Dendritic cell treated with granulocyte-macrophage colony-stimulating factor and Interleukin-4, amounts not matched to agents 40 ng/mL and 50 ng/mL, for 4 days (primary cell): ENCODE measurements around the gene C5orf34.
"Not testable (repeated sequence)": the region's sequence is repeated elsewhere in the genome, so short reads cannot be mapped to it uniquely, and the experiment has no call there.

Source experiments
- H3K27ac Mint-ChIP-seq: one replicate; pipeline ENCODE4 v1.8.0; 2022; ENCODE audit warnings: mild to moderate bottlenecking, mixed read lengths
- H3K27me3 Mint-ChIP-seq: one replicate; pipeline ENCODE4 v1.8.0; 2022; ENCODE audit warnings: mild to moderate bottlenecking, mixed read lengths
- H3K36me3 Mint-ChIP-seq: one replicate; pipeline ENCODE4 v1.8.0; 2022; ENCODE audit warnings: low read depth, mixed read lengths
- H3K4me1 Mint-ChIP-seq: one replicate; pipeline ENCODE4 v1.8.0; 2022; ENCODE audit warnings: low read depth, mixed read lengths
- H3K4me3 Mint-ChIP-seq: one replicate; pipeline ENCODE4 v1.8.0; 2022; ENCODE audit warnings: mild to moderate bottlenecking, moderate library complexity, mixed read lengths
- H3K9me3 Mint-ChIP-seq: one replicate; pipeline ENCODE4 v1.8.0; 2022; ENCODE audit warnings: mixed read lengths
- intact Hi-C: fragments of 100-400 bp; cut with micrococcal nuclease; formaldehyde crosslinking; loops from one replicate; pipeline ENCODE4 v1.15.0; 2022

Gene C5orf34

DNA sequence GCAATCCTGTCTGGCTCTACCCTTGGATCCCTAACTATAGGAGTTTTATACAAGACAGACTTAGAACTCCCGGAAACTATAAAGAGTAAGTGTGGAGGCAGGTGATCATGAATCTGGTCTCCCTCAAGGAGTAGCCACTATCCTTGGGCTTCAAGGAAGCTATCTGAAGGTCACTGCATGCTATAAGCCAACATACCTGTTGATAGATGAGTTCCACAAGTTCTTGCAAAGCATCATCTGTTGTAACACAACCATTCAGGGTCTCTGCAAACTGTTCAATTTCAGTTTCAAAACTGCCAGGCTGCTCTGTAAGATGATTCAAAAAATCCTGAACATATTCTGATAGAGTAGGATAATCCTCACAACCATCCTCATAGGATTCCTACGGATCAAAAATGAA, 32.6 kb upstream of the C5orf34 start:
- peaks cover 76% of the 10 kb centered on the region for H3K36me3 Mint-ChIP-seq
- intact Hi-C loops, result no loop called here
- H3K27me3 Mint-ChIP-seq, result no peaks in the 10 kb centered on the region
- H3K4me1 Mint-ChIP-seq, result peaks cover 6% of the 10 kb centered on the region
- no peaks in the 10 kb centered on the region for H3K9me3 Mint-ChIP-seq
- no peak overlapping the region for H3K27ac Mint-ChIP-seq
- no peak overlapping the region for H3K4me3 Mint-ChIP-seq

GRCh38 chr5:43543434-43543833, 28.5 kb upstream of the C5orf34 start:
- H3K36me3 Mint-ChIP-seq, result peaks cover 81% of the 10 kb centered on the region

DNA sequence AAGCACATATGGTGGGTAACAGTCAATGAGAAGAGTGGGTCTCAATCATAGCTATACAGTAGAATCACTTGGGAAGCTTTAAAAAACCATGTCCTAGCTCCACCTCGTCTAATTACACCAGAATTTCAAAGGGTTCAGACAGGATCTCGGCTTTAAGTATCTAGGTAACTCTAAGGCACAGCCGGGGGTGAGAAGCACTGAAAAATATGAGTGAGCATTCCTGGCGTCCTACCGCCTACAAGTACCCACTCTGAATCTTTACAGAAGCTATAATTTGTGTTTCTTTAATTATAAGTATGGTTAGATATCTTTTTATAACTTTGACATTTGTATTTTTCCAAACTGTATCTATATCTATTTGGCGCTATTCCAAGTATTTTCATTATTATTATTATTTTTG, 25.8 kb upstream of the C5orf34 start:
- peaks cover 77% of the 10 kb centered on the region for H3K36me3 Mint-ChIP-seq
- intact Hi-C loops, result no loop called here
- H3K27ac Mint-ChIP-seq, result no peak overlapping the region
- no peaks in the 10 kb centered on the region for H3K27me3 Mint-ChIP-seq
- H3K4me1 Mint-ChIP-seq, result no peaks in the 10 kb centered on the region
- H3K9me3 Mint-ChIP-seq, result no peaks in the 10 kb centered on the region
- H3K4me3 Mint-ChIP-seq, result no peak overlapping the region

More at GRCh38 chr5:43543434-43543833, 28.5 kb upstream of the C5orf34 start:
- Mint-ChIP-seq H3K27ac (no peak overlapping the region), H3K27me3 (no peaks in the 10 kb centered on the region), H3K9me3 (no peaks in the 10 kb centered on the region), H3K4me1 (no peaks in the 10 kb centered on the region), H3K4me3 (no peak overlapping the region)
- intact Hi-C loops, result no loop called here

DNA sequence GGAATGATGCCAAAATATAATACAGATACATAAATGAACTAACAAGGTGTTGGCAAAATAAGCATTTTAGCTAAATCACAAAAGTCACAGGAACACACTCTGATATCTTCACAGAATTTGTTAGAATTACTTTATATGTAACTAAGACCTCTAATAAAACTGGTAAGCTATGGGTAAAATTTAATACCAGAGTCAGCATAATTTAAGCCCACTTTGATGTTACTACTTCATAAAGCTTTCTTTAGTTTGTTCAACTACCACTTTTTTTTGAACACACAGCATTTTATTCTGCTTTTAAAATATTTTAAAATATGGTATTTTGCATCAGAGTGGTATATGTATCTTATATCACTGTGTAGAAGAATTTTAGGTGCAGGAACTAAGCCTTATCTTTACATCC, 22.0 kb upstream of the C5orf34 start:
- Mint-ChIP-seq H3K27ac (no peak overlapping the region), H3K36me3 (peaks cover 80% of the 10 kb centered on the region)
- intact Hi-C loops, result no loop called here

GRCh38 chr5:43533646-43534045, 18.7 kb upstream of the C5orf34 start:
- Mint-ChIP-seq H3K4me1 (no peaks in the 10 kb centered on the region), H3K27ac (no peak overlapping the region), H3K9me3 (no peaks in the 10 kb centered on the region), H3K4me3 (no peak overlapping the region), H3K36me3 (peaks cover 90% of the 10 kb centered on the region), H3K27me3 (no peaks in the 10 kb centered on the region)
- intact Hi-C loops, result no loop called here

More for the DNA sequence above, 22.0 kb upstream of the C5orf34 start:
- H3K4me1 Mint-ChIP-seq, result no peaks in the 10 kb centered on the region
- H3K4me3 Mint-ChIP-seq, result no peak overlapping the region
- H3K9me3 Mint-ChIP-seq, result no peaks in the 10 kb centered on the region
- no peaks in the 10 kb centered on the region for H3K27me3 Mint-ChIP-seq

GRCh38 chr5:43530648-43531047, 15.7 kb upstream of the C5orf34 start:
- Mint-ChIP-seq H3K36me3 (peaks cover 84% of the 10 kb centered on the region), H3K27me3 (no peaks in the 10 kb centered on the region), H3K4me3 (no peak overlapping the region), H3K27ac (no peak overlapping the region), H3K4me1 (no peaks in the 10 kb centered on the region), H3K9me3 (no peaks in the 10 kb centered on the region)
- intact Hi-C loops, result no loop called here

DNA sequence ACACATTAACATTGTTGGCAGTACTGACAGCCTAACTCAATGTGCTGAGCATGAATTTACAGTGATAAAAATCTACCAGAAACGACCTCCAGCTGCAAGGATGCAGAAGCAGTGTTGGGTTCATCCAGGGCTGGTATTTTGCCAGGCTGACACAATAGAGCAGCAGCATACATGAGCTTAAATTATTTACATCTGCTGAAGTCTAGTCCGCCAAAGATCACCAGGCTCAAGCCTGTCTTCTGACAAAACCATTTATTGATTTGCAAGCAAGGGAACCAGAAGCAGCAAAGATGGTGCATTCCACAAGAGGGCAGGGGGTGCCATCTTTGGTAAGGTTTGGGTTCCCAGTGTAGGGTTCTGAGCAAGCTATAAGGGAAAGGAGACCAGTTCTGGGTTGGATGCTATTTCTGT, 8.7 kb upstream of the C5orf34 start:
- Mint-ChIP-seq H3K27ac (no peak overlapping the region), H3K36me3 (peaks cover 54% of the 10 kb centered on the region), H3K27me3 (no peaks in the 10 kb centered on the region), H3K4me3 (no peak overlapping the region), H3K9me3 (no peaks in the 10 kb centered on the region), H3K4me1 (no peaks in the 10 kb centered on the region)
- intact Hi-C loops, result no loop called here

DNA sequence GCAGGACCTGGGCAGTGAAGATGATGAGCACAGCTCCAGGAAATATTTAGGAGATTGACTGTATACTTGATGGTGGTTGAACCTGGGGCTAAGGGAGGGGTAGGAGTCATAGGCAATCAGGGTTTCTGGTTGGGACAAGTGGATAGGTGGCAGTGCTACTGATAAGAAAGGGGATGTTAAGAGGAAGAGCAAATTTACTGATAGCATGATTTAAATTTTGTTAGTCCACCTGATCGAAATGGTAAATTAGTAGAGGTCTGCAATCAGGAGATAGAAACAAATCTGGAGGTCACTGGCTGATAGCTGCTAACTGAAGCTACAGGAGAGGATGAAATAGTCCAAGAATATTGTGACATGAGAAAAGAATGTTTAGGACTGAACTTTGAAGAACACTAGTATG, 5.7 kb upstream of the C5orf34 start:
- Mint-ChIP-seq H3K4me1 (peaks cover 1% of the 10 kb centered on the region), H3K27me3 (no peaks in the 10 kb centered on the region), H3K27ac (no peak overlapping the region), H3K36me3 (peaks cover 32% of the 10 kb centered on the region), H3K9me3 (no peaks in the 10 kb centered on the region), H3K4me3 (no peak overlapping the region)
- intact Hi-C loops, result no loop called here

DNA sequence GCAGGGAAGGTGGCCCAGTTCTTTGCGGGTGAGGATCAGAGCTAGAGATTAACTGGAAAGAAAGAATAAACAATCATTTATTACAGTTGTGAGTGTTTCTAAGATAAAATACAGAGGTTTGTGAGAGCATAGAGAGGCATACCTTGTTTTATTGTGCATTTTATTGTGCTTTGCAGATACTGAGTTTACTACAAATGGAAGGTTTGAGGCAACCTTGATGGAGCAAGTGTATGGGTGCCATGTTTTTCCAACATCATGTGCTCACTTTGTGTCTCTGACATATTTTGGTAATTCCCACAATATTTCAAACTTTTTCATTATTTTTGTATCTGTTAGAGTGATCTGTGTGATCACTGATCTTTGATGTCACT, 715 bp upstream of the C5orf34 start:
- H3K27me3 Mint-ChIP-seq, result no peaks in the 10 kb centered on the region
- peaks cover 24% of the 10 kb centered on the region for H3K4me1 Mint-ChIP-seq
- peak overlapping the region; percentile 79 for H3K4me3 Mint-ChIP-seq
- peak overlapping the region; percentile 88 for H3K27ac Mint-ChIP-seq
- H3K9me3 Mint-ChIP-seq, result no peaks in the 10 kb centered on the region
- intact Hi-C loops, result loop anchor here (1.0 to 2.0 kb wide), 4 partner anchors 31 to 202 kb away; partner anchors contain the start of genes HMGCS1, NNT and PAIP1
- no peaks in the 10 kb centered on the region for H3K36me3 Mint-ChIP-seq

GRCh38 chr5:43514471-43514815, 505 bp downstream of the C5orf34 start:
- H3K36me3 Mint-ChIP-seq, result no peaks in the 10 kb centered on the region
- intact Hi-C loops, result loop anchor here (2.0 kb wide), 3 partner anchors 30 to 88 kb away; partner anchors contain the start of genes NNT and PAIP1
- H3K4me3 Mint-ChIP-seq, result peak overlapping the region; percentile 79
- peaks cover 24% of the 10 kb centered on the region for H3K4me1 Mint-ChIP-seq
- no peaks in the 10 kb centered on the region for H3K27me3 Mint-ChIP-seq
- H3K9me3 Mint-ChIP-seq, result no peaks in the 10 kb centered on the region
- peak overlapping the region; percentile 88 for H3K27ac Mint-ChIP-seq

- Mint-ChIP-seq H3K27me3 (no peaks in the 10 kb centered on the region), H3K4me3 (peak overlapping the region; percentile 79), H3K9me3 (no peaks in the 10 kb centered on the region), H3K4me1 (peaks cover 24% of the 10 kb centered on the region), H3K36me3 (no peaks in the 10 kb centered on the region), H3K27ac (peak overlapping the region; percentile 88)
- intact Hi-C loops, result loop anchor here (2.0 kb wide), 3 partner anchors 29 to 89 kb away; partner anchors contain the start of genes NNT and PAIP1
Measured at GRCh38 chr5:43514025-43514424, 923 bp downstream of the C5orf34 start.

DNA sequence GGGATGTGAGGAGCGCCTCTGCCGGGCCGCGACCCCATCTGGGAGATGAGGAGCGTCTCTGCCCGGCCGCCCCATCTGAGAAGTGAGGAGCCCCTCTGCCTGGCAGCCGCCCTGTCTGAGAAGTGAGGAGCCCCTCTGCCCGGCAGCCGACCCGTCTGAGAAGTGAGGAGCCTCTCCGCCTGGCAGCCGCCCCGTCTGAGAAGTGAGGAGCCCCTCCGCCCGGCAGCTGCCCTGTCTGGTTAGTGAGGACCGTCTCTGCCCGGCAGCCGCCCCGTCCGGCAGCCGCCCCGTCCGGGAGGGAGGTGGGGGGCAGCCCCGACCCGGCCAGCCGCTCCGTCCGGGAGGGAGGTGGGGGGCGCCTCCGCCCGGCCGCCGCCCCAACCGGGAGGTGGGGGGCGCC, 3.9 kb downstream of the C5orf34 start:
- H3K36me3 Mint-ChIP-seq, H3K4me3 Mint-ChIP-seq, H3K9me3 Mint-ChIP-seq, H3K27ac Mint-ChIP-seq, H3K27me3 Mint-ChIP-seq, intact Hi-C loops: not testable (repeated sequence)
- H3K4me1 Mint-ChIP-seq, result peaks cover 24% of the 10 kb centered on the region

- no peaks in the 10 kb centered on the region for H3K36me3 Mint-ChIP-seq
- no peaks in the 10 kb centered on the region for H3K27me3 Mint-ChIP-seq
- no peak overlapping the region for H3K4me3 Mint-ChIP-seq
- intact Hi-C loops, result no loop called here
- H3K9me3 Mint-ChIP-seq, result no peaks in the 10 kb centered on the region
- peaks cover 14% of the 10 kb centered on the region for H3K4me1 Mint-ChIP-seq
- H3K27ac Mint-ChIP-seq, result peak overlapping the region; percentile 57
Measured at GRCh38 chr5:43498581-43498980, 16.4 kb downstream of the C5orf34 start.

DNA sequence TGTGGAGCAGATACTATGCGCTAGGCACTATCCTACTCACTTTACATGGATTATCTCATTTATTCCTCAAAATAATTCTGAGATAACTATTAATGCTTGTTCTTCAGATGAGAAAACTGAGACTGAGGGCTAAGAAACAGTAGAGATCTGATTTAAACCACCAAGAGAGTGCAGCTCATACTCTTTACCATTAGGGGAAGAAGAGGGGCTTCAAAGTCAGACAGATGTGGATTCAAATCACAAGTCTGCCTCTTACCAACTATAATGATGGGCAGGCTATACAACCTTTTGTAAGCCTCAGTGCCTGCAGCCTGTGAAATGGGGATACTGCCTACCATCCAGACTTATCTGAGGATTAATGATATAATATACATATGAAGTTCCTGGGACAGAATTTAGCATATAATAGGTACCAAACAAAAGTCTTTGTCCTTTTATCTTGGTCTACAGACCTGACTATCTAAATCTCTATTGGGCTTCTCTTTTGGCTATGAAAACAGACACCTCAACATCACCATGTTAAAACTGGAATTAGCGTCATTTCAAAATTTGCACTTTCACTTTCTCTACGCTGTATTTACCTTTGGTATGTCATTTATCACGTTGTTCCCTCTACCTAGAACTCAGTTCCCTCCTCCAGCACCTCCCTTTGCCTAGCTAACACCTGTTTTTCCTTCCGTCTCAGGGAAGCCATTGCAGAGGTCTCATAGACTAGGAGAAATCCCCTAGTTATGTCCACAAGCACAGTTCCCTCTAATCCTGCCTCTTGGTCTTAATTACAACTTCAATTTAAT, 17.4 kb downstream of the C5orf34 start:
- no peaks in the 10 kb centered on the region for H3K9me3 Mint-ChIP-seq
- H3K4me3 Mint-ChIP-seq, result no peak overlapping the region
- H3K36me3 Mint-ChIP-seq, result no peaks in the 10 kb centered on the region
- H3K27me3 Mint-ChIP-seq, result no peaks in the 10 kb centered on the region
- H3K27ac Mint-ChIP-seq, result no peak overlapping the region
- peaks cover 14% of the 10 kb centered on the region for H3K4me1 Mint-ChIP-seq
- intact Hi-C loops, result no loop called here

DNA sequence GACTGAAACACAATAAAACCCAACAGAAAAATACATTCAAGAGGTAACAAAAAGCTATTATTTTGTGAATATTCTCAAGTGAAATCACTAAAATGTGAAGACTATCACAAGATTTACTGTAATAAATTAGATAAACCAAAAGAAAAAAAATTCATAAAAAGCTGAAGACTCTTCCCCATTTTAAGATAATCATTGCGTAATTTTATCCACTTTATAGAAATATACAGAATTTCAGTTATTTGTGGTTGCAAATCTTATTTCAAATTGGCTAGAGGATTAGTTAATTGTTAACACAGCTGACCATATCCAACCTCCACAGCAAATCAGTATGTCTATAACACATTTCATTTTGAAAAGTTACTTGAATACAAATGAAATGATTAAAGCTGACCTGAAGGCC, 23.6 kb downstream of the C5orf34 start:
- intact Hi-C loops, result no loop called here
- Mint-ChIP-seq H3K27ac (no peak overlapping the region), H3K4me3 (no peak overlapping the region), H3K36me3 (no peaks in the 10 kb centered on the region), H3K27me3 (no peaks in the 10 kb centered on the region), H3K4me1 (no peaks in the 10 kb centered on the region), H3K9me3 (no peaks in the 10 kb centered on the region)
